H9 (cell line): ENCODE measurements around the gene ELMO2. TPM values are rescaled to one million over a fixed set of nuclear protein-coding genes. Genes with fewer than 3 reads are reported as not detected.

Experiments
- DNase-seq: peaks from one replicate; pipeline ENCODE4 v3.0.0-alpha.2; 2017
- H2AFZ ChIP-seq: one replicate; pipeline ENCODE4 v1.6.1; 2013; ENCODE audit warnings: mild to moderate bottlenecking, low read length, control low read depth, moderate library complexity
- H2AK5ac ChIP-seq: 2 replicates; pipeline ENCODE4 v1.6.1; 2013; ENCODE audit warnings: low read length, control low read depth, mixed read lengths; ENCODE audit not compliant: insufficient read length
- H2BK120ac ChIP-seq: one replicate; pipeline ENCODE4 v1.6.1; 2013; ENCODE audit warnings: low read depth, mild to moderate bottlenecking, low read length, control low read depth, inconsistent platforms; ENCODE audit not compliant: poor library complexity, severe bottlenecking
- H2BK12ac ChIP-seq: 2 replicates; pipeline ENCODE4 v1.6.1; 2013; ENCODE audit warnings: low read length, control low read depth, mixed read lengths, low read depth; ENCODE audit not compliant: insufficient read length
- H2BK15ac ChIP-seq: 2 replicates; pipeline ENCODE4 v1.6.1; 2013; ENCODE audit warnings: low read depth, low read length, control low read depth
- H2BK20ac ChIP-seq: one replicate; pipeline ENCODE4 v1.6.1; 2013; ENCODE audit warnings: low read depth, mild to moderate bottlenecking, low read length, control low read depth, inconsistent platforms; ENCODE audit not compliant: poor library complexity, severe bottlenecking
- H2BK5ac ChIP-seq: 2 replicates; pipeline ENCODE4 v1.6.1; 2013; ENCODE audit warnings: low read length, control low read depth, mixed read lengths; ENCODE audit not compliant: insufficient read length
- H3K14ac ChIP-seq: 2 replicates; pipeline ENCODE4 v1.6.1; 2013; ENCODE audit warnings: low read length, control low read depth; ENCODE audit not compliant: insufficient read depth
- H3K18ac ChIP-seq: 2 replicates; pipeline ENCODE4 v1.6.1; 2013; ENCODE audit warnings: low read depth, mild to moderate bottlenecking, mixed read lengths, low read length, control low read depth; ENCODE audit not compliant: insufficient read length
- H3K23ac ChIP-seq: 2 replicates; pipeline ENCODE4 v1.6.1; 2013; ENCODE audit warnings: low read length, control low read depth, mixed read lengths, low read depth; ENCODE audit not compliant: insufficient read length
- H3K23me2 ChIP-seq: 2 replicates; pipeline ENCODE4 v1.6.1; 2013; ENCODE audit warnings: low read depth, mild to moderate bottlenecking, mixed read lengths, low read length, control low read depth; ENCODE audit not compliant: insufficient read length, poor library complexity, severe bottlenecking
- H3K27ac ChIP-seq: 2 replicates; pipeline ENCODE4 v1.5.1; 2013; ENCODE audit warnings: low read length, control low read depth, mixed read lengths, low read depth; ENCODE audit not compliant: insufficient read length
- H3K27me3 ChIP-seq: 2 replicates; pipeline ENCODE4 v1.6.1; 2013; ENCODE audit warnings: low read length, control low read depth, inconsistent platforms; ENCODE audit not compliant: insufficient read depth
- H3K4ac ChIP-seq: 2 replicates; pipeline ENCODE4 v1.6.1; 2013; ENCODE audit warnings: low read depth, mild to moderate bottlenecking, control low read depth, inconsistent platforms, low read length, moderate library complexity
- H3K4me1 ChIP-seq: 2 replicates; pipeline ENCODE4 v1.6.1; 2013; ENCODE audit warnings: low read length, control low read depth, inconsistent platforms; ENCODE audit not compliant: insufficient read depth
- H3K4me2 ChIP-seq: 2 replicates; pipeline ENCODE4 v1.6.1; 2013; ENCODE audit warnings: low read length, control low read depth, mixed read lengths; ENCODE audit not compliant: insufficient read length, insufficient read depth
- H3K56ac ChIP-seq: 2 replicates; pipeline ENCODE4 v1.6.1; 2013; ENCODE audit warnings: low read depth, mild to moderate bottlenecking, mixed read lengths, low read length, control low read depth; ENCODE audit not compliant: insufficient read length
- H3K79me1 ChIP-seq: 2 replicates; pipeline ENCODE4 v1.6.1; 2013; ENCODE audit warnings: low read depth, mild to moderate bottlenecking, moderate library complexity, low read length, control low read depth, inconsistent platforms; ENCODE audit not compliant: insufficient read depth, poor library complexity, severe bottlenecking
- H3K79me2 ChIP-seq: 2 replicates; pipeline ENCODE4 v1.6.1; 2013; ENCODE audit warnings: low read length, control low read depth, inconsistent platforms; ENCODE audit not compliant: insufficient read depth
- H3K9ac ChIP-seq: 2 replicates; pipeline ENCODE4 v1.6.1; 2013; ENCODE audit warnings: low read length, control low read depth, mixed read lengths; ENCODE audit not compliant: insufficient read length; ENCODE audit errors: extremely low read depth
- H3K9me3 ChIP-seq: one replicate; pipeline ENCODE4 v1.6.1; 2013; ENCODE audit warnings: low read depth, low read length, inconsistent platforms; ENCODE audit not compliant: control insufficient read depth
- H3T11ph ChIP-seq: one replicate; pipeline ENCODE4 v1.6.1; 2013; ENCODE audit warnings: mild to moderate bottlenecking, low read length, control low read depth, inconsistent platforms
- H4K20me1 ChIP-seq: one replicate; pipeline ENCODE4 v1.6.1; 2013; ENCODE audit not compliant: control insufficient read depth, insufficient read length, insufficient read depth
- H4K5ac ChIP-seq: 2 replicates; pipeline ENCODE4 v1.6.1; 2013; ENCODE audit warnings: low read depth, mild to moderate bottlenecking, mixed read lengths, low read length, control low read depth; ENCODE audit not compliant: insufficient read length
- H4K8ac ChIP-seq: replicated peaks from 2 replicates; pipeline ENCODE4 v1.6.1; 2013; ENCODE audit warnings: low read length, control low read depth, mixed read lengths, low read depth; ENCODE audit not compliant: insufficient read length
- H4K91ac ChIP-seq: 2 replicates; pipeline ENCODE4 v1.6.1; 2013; ENCODE audit warnings: low read depth, mild to moderate bottlenecking, moderate library complexity, mixed read lengths, low read length, control low read depth; ENCODE audit not compliant: insufficient read length
- H3K27ac Mint-ChIP-seq, 3 experiments: 2 replicates in 2 of 3; 3 replicates in 1 of 3; pipeline ENCODE4 v1.8.0; 2020 to 2021; ENCODE audit warnings: mixed read lengths in 3 of 3, mild to moderate bottlenecking in 1 of 3, moderate library complexity in 1 of 3
- H3K27me3 Mint-ChIP-seq: 2 replicates; pipeline ENCODE4 v1.8.0; 2021; ENCODE audit warnings: low read depth, mild to moderate bottlenecking, moderate library complexity, mixed read lengths
- H3K36me3 Mint-ChIP-seq, 3 experiments: 2 replicates in 2 of 3; 3 replicates in 1 of 3; pipeline ENCODE4 v1.8.0; 2020 to 2021; ENCODE audit warnings: low read depth in 3 of 3, mixed read lengths in 3 of 3; ENCODE audit not compliant: insufficient read depth in 1 of 3
- H3K4me1 Mint-ChIP-seq, 2 experiments: 2 replicates each; pipeline ENCODE4 v1.8.0; 2020; ENCODE audit warnings: mixed read lengths in 2 of 2
- H3K4me3 Mint-ChIP-seq, 2 experiments: 2 replicates in 1 of 2; 3 replicates in 1 of 2; pipeline ENCODE4 v1.8.0; 2020 to 2021; ENCODE audit warnings: mild to moderate bottlenecking in 2 of 2, mixed read lengths in 2 of 2, moderate library complexity in 1 of 2
- H3K9me3 Mint-ChIP-seq, 2 experiments: 2 replicates in 1 of 2; 3 replicates in 1 of 2; pipeline ENCODE4 v1.8.0; 2020; ENCODE audit warnings: mild to moderate bottlenecking in 2 of 2, mixed read lengths in 2 of 2, moderate library complexity in 1 of 2
- CTCF ChIP-seq: fragments of 200-600 bp; sonication (generic); conservative IDR thresholded peaks from 3 replicates; pipeline ENCODE4 v1.8.0; 2021; ENCODE audit warnings: antibody characterized with exemption, mild to moderate bottlenecking
- WGBS: extraction: QIAGEN DNeasy Blood & Tissue Kit; methylation state at CpG from one replicate; pipeline ENCODE4 v1.1.7; 2013; ENCODE audit warnings: missing lambda C conversion rate, low lambda C conversion rate, mixed read lengths; ENCODE audit not compliant: insufficient read length; ENCODE audit errors: extremely low coverage; 5-methylcytosine and 5-hydroxymethylcytosine counted together
- total RNA-seq: library from RNA; stranded (reverse); gene quantifications from 2 replicates; pipeline ENCODE4 v1.2.1, GENCODE V29; 2021

Gene ELMO2
- total RNA-seq, 1 experiment from 2014 or later, result 32.5 TPM

- Mint-ChIP-seq H3K9me3 (no peaks in the 10 kb centered on the region), H3K27me3 (no peaks in the 10 kb centered on the region), H3K36me3 (peaks cover 1 to 14% (median 5%) of the 10 kb centered on the region in 3 experiments; a peak in 5 of 7 replicates), H3K4me1 (peaks cover 21 to 24% of the 10 kb centered on the region in 2 experiments), H3K4me3 (no peak overlapping the region), H3K27ac (peak overlapping the region in 2 of 3 experiments; percentile 9 to 39; a peak in 2 of 7 replicates)
- Histone ChIP-seq H3K4ac (no peak overlapping the region), H3T11ph (no peak overlapping the region), H3K18ac (no peak overlapping the region), H3K23me2 (no peaks in the 10 kb centered on the region), H2BK120ac (no peak overlapping the region), H3K23ac (no peak overlapping the region), H3K27me3 (no peaks in the 10 kb centered on the region), H3K9me3 (no peaks in the 10 kb centered on the region), H2AK5ac (no peak overlapping the region), H4K5ac (no peak overlapping the region), H4K91ac (no peak overlapping the region), H2BK20ac (no peak overlapping the region), H3K4me2 (no peak overlapping the region), H2AFZ (no peak overlapping the region), H3K79me1 (peaks cover 3% of the 10 kb centered on the region), H3K4me1 (peaks cover 9% of the 10 kb centered on the region), H2BK5ac (no peak overlapping the region), H3K9ac (no peak overlapping the region), H3K14ac (no peak overlapping the region), H2BK12ac (no peak overlapping the region), H3K79me2 (peaks cover 10% of the 10 kb centered on the region; the same call in 1 of the 2 replicates), H2BK15ac (no peak overlapping the region), H4K20me1 (peaks cover 2% of the 10 kb centered on the region), H3K27ac (no peak overlapping the region), H3K56ac (no peak overlapping the region), H4K8ac (no peak overlapping the region)
- no CpG with 5 or more reads among the region's 2 CpGs for WGBS
- DNase-seq, result no peak
- no peak for TF ChIP-seq CTCF
Observed at GRCh38 chr20:46401478-46401860, 4.9 kb downstream of the ELMO2 start.
